Measurements from ENCODE around the gene RGS19.

Gene RGS19

DNA sequence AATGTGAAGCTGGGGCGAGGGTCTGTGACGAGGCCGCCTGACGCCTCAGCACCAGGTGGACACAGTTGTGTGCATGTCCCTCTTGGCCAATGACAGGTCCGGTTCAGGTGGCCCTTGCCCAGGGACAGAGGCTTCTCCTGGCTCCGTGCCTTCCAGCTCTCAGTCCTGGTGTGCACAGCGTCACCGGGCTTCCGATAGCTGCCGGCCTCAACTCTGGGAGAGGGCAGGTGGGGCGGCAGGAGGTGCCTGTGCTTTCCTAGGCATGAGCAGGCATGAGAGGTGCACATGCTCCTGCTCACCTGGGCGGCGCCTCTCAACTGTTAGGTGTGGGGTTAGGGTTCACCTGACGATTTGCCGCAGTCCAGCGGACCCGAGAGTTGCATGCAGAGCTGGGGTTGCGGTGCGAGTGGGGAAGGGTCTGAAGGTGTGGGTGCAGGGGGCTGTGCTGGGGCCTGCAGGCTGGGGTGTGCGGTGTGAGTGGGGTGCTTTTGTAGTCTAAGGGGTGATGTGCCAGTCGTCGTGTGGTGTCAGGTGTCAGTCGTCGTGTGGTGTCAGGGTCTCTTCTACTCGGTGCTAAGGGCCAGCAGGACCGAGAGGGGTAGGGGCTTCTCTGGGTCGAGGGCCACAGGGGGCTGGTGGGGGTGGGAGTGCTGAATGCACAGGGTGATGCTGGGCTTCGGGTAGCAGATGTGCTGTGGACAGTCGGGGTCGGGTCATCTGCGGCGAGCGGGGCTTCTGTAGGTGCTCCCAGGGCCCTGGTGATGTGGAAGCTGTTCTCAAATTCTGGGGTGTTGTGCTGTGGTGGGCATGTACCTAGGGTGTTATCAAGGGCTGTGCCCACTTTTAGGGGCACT, 26.1 kb downstream of the RGS19 start:
- TF ChIP-seq, protein P1, sequence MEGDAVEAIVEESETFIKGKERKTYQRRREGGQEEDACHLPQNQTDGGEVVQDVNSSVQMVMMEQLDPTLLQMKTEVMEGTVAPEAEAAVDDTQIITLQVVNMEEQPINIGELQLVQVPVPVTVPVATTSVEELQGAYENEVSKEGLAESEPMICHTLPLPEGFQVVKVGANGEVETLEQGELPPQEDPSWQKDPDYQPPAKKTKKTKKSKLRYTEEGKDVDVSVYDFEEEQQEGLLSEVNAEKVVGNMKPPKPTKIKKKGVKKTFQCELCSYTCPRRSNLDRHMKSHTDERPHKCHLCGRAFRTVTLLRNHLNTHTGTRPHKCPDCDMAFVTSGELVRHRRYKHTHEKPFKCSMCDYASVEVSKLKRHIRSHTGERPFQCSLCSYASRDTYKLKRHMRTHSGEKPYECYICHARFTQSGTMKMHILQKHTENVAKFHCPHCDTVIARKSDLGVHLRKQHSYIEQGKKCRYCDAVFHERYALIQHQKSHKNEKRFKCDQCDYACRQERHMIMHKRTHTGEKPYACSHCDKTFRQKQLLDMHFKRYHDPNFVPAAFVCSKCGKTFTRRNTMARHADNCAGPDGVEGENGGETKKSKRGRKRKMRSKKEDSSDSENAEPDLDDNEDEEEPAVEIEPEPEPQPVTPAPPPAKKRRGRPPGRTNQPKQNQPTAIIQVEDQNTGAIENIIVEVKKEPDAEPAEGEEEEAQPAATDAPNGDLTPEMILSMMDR (conservative IDR thresholded peaks at IDR 0.05; ENCODE audit: low read depth, low read length) = no peak
- DNase-seq (ENCODE audit: low read depth) = no peak

DNA sequence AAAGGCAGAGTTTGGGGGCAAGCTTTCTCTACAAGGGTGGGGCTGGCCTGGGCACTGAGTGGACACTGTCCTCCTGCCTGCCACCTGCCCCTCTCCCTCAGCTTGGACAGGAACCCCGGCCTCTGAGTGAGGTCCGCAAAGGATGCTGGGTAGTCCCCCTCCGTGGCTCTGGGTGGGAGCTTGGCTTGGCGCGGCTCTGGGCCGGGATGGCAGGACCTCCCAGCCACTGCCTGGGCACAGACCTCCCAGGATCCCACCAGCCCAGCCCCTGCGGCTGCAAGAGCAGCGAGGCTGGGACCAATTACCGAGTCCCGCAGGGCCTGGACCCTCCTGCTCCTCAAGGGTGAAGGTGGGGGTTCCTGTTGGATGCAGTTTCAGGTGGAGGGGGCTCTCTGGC, 27.0 kb downstream of the RGS19 start:
- no peak for DNase-seq (ENCODE audit: low read depth)
- TF ChIP-seq, protein P1 (conservative IDR thresholded peaks at IDR 0.05; ENCODE audit: low read depth, low read length) = no peak

More for the DNA sequence above, 26.1 kb downstream of the RGS19 start:
- H3K4me3 ChIP-seq (ENCODE audit: low read depth, low read length) = no peak overlapping the region

DNA sequence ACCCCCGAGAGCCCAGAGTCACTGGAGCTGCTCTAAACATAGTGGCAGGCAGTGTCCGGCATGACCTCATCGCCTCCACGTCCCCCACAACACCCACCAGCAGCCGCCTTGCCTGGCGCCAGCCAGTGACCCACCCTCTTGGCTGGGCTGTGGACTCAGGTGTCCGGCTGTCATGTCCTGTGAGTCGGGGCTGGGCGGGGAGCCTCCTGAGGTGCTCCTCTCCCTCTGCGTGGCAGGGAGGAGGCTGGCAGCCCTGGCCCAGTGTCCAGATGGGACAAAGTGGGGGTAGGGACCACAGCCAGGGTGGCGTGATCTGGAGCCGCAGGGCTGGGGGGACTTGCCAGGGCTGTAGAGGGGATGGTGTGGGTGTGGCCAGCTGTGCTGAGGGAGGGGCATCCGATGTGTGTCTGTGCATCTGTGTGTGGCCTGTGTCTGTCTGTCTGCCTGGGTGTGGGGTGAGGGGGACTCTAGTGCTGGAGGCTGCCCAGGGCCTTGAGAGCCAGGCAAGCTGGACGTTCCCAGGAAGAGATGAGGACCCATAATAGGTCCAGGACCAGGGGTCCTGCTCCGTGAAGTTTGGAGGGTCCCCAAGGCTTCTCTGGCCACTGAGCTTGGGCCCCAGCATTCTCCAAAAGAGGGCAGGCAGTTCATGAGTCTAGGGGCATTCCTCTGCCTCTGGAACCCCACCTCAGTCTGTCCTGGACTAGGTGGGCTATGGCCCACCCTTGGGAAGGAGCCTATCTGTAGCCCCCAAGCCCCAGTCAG, 27.6 kb downstream of the RGS19 start:
- DNase-seq (ENCODE audit: low read depth) = no peak
- TF ChIP-seq, protein P1 (conservative IDR thresholded peaks at IDR 0.05; ENCODE audit: low read depth, low read length) = no peak
- no peak overlapping the region for H3K4me3 ChIP-seq (ENCODE audit: low read depth, low read length)

More for the DNA sequence above, 27.0 kb downstream of the RGS19 start:
- H3K4me3 ChIP-seq (ENCODE audit: low read depth, low read length) = no peak overlapping the region

DNA sequence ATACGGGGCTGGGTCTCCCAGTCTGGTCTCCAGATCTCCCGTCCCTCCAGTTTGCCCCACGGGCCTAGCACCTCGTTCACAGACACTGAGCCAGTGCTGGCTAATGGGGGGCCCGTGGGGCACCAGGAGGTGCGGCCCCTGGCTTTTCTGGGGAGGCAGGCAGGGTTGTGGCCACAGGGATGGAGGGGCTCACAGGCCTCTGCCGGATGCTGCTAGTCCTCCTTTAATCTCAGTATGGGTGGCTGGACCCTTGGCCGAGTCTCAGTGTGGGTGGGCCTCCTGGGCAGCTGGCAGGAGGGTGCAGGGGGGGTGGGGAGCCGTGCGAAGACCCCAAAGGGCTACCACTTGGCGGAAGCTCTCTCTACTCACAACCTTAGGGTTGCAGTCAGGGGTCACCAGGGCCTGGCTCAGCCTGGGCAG, 28.3 kb downstream of the RGS19 start:
- TF ChIP-seq, protein P1 (conservative IDR thresholded peaks at IDR 0.05; ENCODE audit: low read depth, low read length) = no peak
- H3K4me3 ChIP-seq (ENCODE audit: low read depth, low read length) = no peak overlapping the region
- no peak for DNase-seq (ENCODE audit: low read depth)

DNA sequence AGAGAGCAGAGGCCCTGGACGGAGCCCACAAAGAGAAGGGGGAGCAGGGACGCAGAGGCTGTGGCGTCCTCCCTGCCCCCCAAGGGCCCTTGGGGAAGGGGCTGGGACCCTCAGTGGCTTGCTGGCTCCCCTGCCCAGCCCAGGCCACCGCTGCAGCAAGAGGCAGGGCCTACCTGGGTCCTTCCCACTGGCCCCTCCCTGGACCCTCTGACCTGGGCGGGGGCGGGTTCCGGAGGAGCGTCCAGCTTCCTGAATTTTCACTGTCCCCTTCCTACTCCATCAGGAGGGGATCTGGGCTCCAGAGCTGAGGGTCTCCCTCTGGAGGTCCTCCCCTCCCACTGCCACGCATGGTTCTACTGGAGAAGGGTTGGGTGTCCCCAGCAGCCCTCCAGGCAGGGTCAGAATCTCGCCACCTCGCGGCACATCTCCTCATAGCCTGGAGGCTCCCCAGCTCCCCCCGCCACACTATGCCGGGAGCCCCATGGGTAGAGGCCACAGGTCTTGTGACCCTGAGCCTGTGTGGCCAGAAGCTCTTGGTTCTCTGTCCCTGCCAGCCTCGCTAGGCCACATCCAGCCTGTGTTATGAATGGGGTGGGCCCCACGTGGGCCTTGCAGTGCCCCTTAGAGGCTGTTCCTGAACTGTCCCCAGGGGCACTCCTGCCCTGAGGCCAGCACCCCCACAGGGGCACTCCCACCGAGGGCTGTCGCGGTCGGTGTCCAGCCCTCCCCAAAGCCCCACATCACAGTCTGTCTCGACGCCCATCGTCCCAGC, 28.9 kb downstream of the RGS19 start:
- TF ChIP-seq, protein P1 (conservative IDR thresholded peaks at IDR 0.05; ENCODE audit: low read depth, low read length) = no peak
- no peak overlapping the region for H3K4me3 ChIP-seq (ENCODE audit: low read depth, low read length)
- DNase-seq (ENCODE audit: low read depth) = no peak

DNA sequence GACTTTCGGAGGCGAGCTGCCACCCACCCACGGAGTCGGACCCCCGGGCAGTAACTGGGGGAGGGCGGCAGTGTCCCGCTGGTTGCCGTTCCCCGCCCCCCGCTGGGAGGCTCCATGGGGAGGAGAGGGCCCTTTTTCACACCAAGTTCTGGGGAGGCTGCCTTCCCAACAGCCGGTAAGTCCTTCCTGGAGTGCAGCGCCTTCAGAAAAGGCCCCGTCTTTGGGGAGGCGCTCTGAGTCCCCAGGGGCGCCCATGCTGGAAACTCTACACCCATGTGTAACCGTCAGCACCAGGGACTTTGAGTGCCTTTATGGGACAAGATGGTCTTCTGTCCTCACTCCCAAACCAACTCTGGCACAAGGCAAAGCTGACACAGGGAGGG, 29.4 kb downstream of the RGS19 start:
- H3K4me3 ChIP-seq (ENCODE audit: low read depth, low read length) = no peak overlapping the region
- TF ChIP-seq, protein P1 (conservative IDR thresholded peaks at IDR 0.05; ENCODE audit: low read depth, low read length) = no peak
- no peak for DNase-seq (ENCODE audit: low read depth)
